Neuronal stem cell (in vitro differentiated cells): ENCODE data around the gene TMEM255B.
A peak's percentile ranks its signal among the peaks of the same experiment; 100 is the strongest.

Source experiments
- DNase-seq: peaks from one replicate; pipeline ENCODE4 v3.0.0-alpha.2; 2013; ENCODE audit warnings: low spot score
- H2AFZ ChIP-seq: one replicate; pipeline ENCODE4 v1.6.1; 2013; ENCODE audit warnings: mild to moderate bottlenecking, low read length, inconsistent platforms
- H2AK5ac ChIP-seq: 2 replicates; pipeline ENCODE4 v1.6.1; 2013; ENCODE audit warnings: low read depth, mild to moderate bottlenecking, inconsistent platforms, low read length, moderate library complexity, mixed read lengths
- H2BK120ac ChIP-seq: 2 replicates; pipeline ENCODE4 v1.6.1; 2013; ENCODE audit warnings: low read depth, mild to moderate bottlenecking, inconsistent platforms, low read length, moderate library complexity, mixed read lengths
- H2BK12ac ChIP-seq: one replicate; pipeline ENCODE4 v1.6.1; 2013; ENCODE audit warnings: low read length, inconsistent platforms
- H2BK15ac ChIP-seq: 2 replicates; pipeline ENCODE4 v1.6.1; 2013; ENCODE audit warnings: mild to moderate bottlenecking, low read length, inconsistent platforms, mixed read lengths
- H2BK5ac ChIP-seq: one replicate; pipeline ENCODE4 v1.6.1; 2013; ENCODE audit warnings: inconsistent platforms, mild to moderate bottlenecking, low read length, moderate library complexity
- H3K14ac ChIP-seq: one replicate; pipeline ENCODE4 v1.6.1; 2013; ENCODE audit warnings: low read length, inconsistent platforms
- H3K18ac ChIP-seq: 2 replicates; pipeline ENCODE4 v1.6.1; 2013; ENCODE audit warnings: low read length, inconsistent platforms
- H3K23ac ChIP-seq: 2 replicates; pipeline ENCODE4 v1.6.1; 2013; ENCODE audit warnings: low read depth, mild to moderate bottlenecking, mixed read lengths, low read length, inconsistent platforms; ENCODE audit not compliant: poor library complexity
- H3K27ac ChIP-seq: replicated peaks from 3 replicates; pipeline ENCODE4 v1.5.1; 2013; ENCODE audit warnings: low read length, inconsistent platforms
- H3K27me3 ChIP-seq, 3 experiments: 2 replicates each; pipeline ENCODE4 v1.6.1; 2013; ENCODE audit warnings: low read length in 3 of 3, mild to moderate bottlenecking in 2 of 3, inconsistent platforms in 1 of 3, low read depth in 1 of 3, mixed read lengths in 1 of 3, moderate library complexity in 1 of 3; ENCODE audit not compliant: control insufficient read depth in 3 of 3, insufficient read depth in 3 of 3
- H3K36me3 ChIP-seq, 2 donors: replicated peaks in 1 of 2; 2 replicates each; pipeline ENCODE4 v1.6.1; 2013; ENCODE audit warnings: low read length in 2 of 2; ENCODE audit not compliant: control insufficient read depth in 2 of 2, insufficient read depth in 2 of 2
- H3K4ac ChIP-seq: 2 replicates; pipeline ENCODE4 v1.6.1; 2013; ENCODE audit warnings: inconsistent platforms, mild to moderate bottlenecking, low read length, moderate library complexity
- H3K4me1 ChIP-seq, 2 donors: 1 replicate in 1 of 2; 2 replicates in 1 of 2; pipeline ENCODE4 v1.6.1; 2013; ENCODE audit warnings: low read length in 2 of 2, low read depth in 1 of 2; ENCODE audit not compliant: control insufficient read depth in 2 of 2, insufficient read depth in 1 of 2
- H3K4me2 ChIP-seq: one replicate; pipeline ENCODE4 v1.6.1; 2013; ENCODE audit warnings: mild to moderate bottlenecking, low read length, inconsistent platforms; ENCODE audit not compliant: insufficient read depth, poor library complexity, severe bottlenecking
- H3K4me3 ChIP-seq, 2 donors: 2 replicates each; pipeline ENCODE4 v1.5.1; 2013; ENCODE audit warnings: low read length in 2 of 2, mild to moderate bottlenecking in 2 of 2, inconsistent platforms in 1 of 2, moderate library complexity in 1 of 2
- H3K79me1 ChIP-seq: one replicate; pipeline ENCODE4 v1.6.1; 2013; ENCODE audit warnings: low read depth, mild to moderate bottlenecking, inconsistent platforms, low read length, moderate library complexity
- H3K9ac ChIP-seq: one replicate; pipeline ENCODE4 v1.6.1; 2013; ENCODE audit warnings: mild to moderate bottlenecking, low read depth, low read length, inconsistent platforms; ENCODE audit not compliant: poor library complexity
- H3K9me3 ChIP-seq, 2 donors: replicated peaks in 1 of 2; 2 replicates each; pipeline versions ENCODE3 to v1.6.1; 2013; ENCODE audit warnings: low read length in 2 of 2, mild to moderate bottlenecking in 2 of 2, inconsistent platforms in 1 of 2, low read depth in 1 of 2, mixed read lengths in 1 of 2, moderate library complexity in 1 of 2; ENCODE audit not compliant: control insufficient read depth in 2 of 2, insufficient read depth in 1 of 2
- H4K8ac ChIP-seq: one replicate; pipeline ENCODE4 v1.6.1; 2013; ENCODE audit warnings: low read depth, mild to moderate bottlenecking, inconsistent platforms, low read length, moderate library complexity
- H4K91ac ChIP-seq: one replicate; pipeline ENCODE4 v1.6.1; 2013; ENCODE audit warnings: low read length, low read depth, mild to moderate bottlenecking, inconsistent platforms; ENCODE audit not compliant: poor library complexity
- WGBS, 2 donors: extraction: QIAGEN DNeasy Blood & Tissue Kit; methylation state at CpG; one replicate each; pipeline ENCODE4 v1.1.7; 2013; ENCODE audit warnings: missing lambda C conversion rate in 2 of 2, mixed read lengths in 1 of 2; ENCODE audit not compliant: insufficient read length in 2 of 2, insufficient replicate concordance in 1 of 2; ENCODE audit errors: extremely low coverage in 2 of 2; 5-methylcytosine and 5-hydroxymethylcytosine counted together

TMEM255B gene

DNA sequence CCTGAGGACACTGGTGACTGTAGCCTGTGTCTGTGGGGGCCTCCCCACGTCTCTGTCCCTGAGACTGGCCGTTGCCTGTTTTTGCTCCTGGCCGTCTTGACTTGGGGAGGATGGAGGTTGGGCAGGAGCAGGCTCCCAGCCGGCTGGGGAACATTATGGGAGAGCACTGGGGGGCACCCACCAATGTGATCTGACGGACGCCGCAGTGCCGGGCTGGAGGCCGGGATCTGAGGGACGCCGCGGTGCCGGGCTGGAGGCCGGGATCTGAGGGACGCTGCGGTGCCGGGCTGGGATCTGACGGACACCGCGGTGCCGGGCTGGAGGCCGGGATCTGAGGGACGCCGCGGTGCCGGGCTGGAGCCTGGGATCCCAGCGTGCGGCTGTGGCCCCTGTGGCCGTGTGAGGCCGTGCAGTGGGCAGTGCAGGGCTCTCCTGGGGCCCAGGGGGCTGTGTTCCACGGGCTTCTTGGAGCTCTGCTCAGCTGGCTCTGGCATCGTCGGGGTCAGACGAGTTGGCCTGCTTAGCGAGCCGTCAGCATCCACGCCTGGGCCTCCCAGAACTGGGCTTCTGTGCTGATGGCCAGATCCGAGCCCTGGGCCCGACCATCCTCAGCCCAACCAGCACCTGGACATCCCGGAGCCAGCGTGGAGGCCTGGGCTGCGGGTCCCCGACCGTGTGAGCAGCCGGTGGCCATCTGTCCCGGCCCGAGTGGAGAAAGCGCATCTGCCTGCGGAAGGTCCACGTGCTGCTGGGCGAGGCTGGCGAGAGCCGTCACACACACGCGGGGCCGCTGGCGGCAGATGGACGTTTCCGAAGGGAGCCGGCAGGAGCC lies 59.0 kb downstream of the TMEM255B start:
- Histone ChIP-seq H3K4ac (no peak overlapping the region), H3K14ac (peak overlapping the region; percentile 25), H2BK15ac (no peak overlapping the region), H4K91ac (no peak overlapping the region), H2BK120ac (no peak overlapping the region), H2BK5ac (no peak overlapping the region), H3K9me3 (peaks cover 0 to 2% of the 10 kb centered on the region in 2 donors), H3K36me3 (no peaks in the 10 kb centered on the region), H2AFZ (no peak overlapping the region), H3K9ac (no peak overlapping the region), H2AK5ac (peak overlapping the region; percentile 88), H3K4me1 (peaks cover 2 to 21% of the 10 kb centered on the region in 2 donors), H2BK12ac (no peak overlapping the region), H4K8ac (no peak overlapping the region), H3K18ac (peak overlapping the region; percentile 80), H3K4me3 (no peak overlapping the region), H3K4me2 (no peak overlapping the region), H3K27ac (no peak overlapping the region), H3K23ac (no peak overlapping the region), H3K79me1 (peaks cover 6% of the 10 kb centered on the region), H3K27me3 (no peaks in the 10 kb centered on the region)
- DNase-seq = no peak
- no CpG with 5 or more reads among the region's 60 CpGs for WGBS, 2 donors

DNA sequence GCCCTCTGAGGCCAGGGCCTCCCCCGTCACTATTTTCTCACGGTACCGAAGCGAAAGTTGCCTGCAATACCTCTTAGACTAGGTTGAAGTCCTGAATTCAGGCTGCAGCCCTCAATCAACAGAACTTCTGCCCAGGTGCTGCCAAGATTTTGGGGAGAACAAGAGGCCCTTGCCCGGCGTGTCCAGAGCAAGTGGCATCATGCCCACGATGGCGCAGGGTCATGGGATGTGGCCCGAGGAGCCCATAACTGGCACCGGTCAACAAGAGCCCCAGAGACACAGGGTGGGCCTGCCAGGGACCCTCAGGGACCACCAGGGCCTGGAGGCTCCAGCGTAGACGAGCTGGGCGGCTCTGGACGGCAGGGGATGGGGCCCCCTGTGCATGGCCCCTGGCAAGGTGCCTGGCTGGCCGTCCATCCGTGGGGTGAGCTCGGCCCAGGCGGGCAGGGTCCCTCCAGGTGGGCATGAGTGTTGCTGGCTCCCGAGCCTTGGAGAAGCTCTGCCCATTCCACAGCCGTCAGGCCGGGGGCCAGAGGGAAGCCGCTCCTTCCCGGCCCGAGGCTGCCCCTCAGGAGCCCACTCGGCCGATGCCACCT lies 59.8 kb downstream of the TMEM255B start:
- Histone ChIP-seq H4K91ac (no peak overlapping the region), H3K9me3 (peaks cover 0 to 2% of the 10 kb centered on the region in 2 donors), H3K23ac (no peak overlapping the region), H2BK120ac (no peak overlapping the region), H3K9ac (no peak overlapping the region), H2BK15ac (peak overlapping the region; percentile 55), H3K27me3 (no peaks in the 10 kb centered on the region), H2AK5ac (peak overlapping the region; percentile 88), H3K4me1 (peaks cover 2 to 21% of the 10 kb centered on the region in 2 donors), H3K36me3 (peaks cover 0 to 4% of the 10 kb centered on the region in 2 donors), H3K14ac (peak overlapping the region; percentile 25), H3K18ac (peak overlapping the region; percentile 57), H3K79me1 (peaks cover 6% of the 10 kb centered on the region), H2BK12ac (no peak overlapping the region), H2AFZ (no peak overlapping the region), H3K27ac (no peak overlapping the region), H3K4me3 (no peak overlapping the region), H3K4me2 (no peak overlapping the region), H3K4ac (no peak overlapping the region), H4K8ac (no peak overlapping the region), H2BK5ac (no peak overlapping the region)
- no peak for DNase-seq
- WGBS, 2 donors = no CpG with 5 or more reads among the region's 26 CpGs

DNA sequence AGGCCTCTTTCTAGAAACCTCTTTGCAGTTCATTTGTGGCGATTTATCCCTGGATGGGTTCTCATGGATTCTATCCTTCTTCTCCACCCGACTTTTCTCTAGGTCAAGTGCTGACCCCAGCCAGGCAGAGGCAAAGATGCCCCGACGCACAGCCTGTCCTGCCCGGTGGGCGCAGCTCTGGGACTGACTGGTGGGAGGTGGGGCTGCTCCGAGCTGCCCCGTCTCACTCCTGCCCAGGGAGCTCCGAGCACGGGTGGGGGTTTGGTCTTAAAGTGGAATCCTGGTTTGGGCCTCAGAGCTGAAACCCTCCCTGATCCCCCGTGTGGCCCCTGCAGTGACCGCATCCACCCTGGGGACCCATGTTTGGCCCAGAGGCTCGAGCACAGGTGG lies 60.3 kb downstream of the TMEM255B start:
- Histone ChIP-seq H2BK15ac (no peak overlapping the region), H3K4me1 (peaks cover 2 to 21% of the 10 kb centered on the region in 2 donors), H3K18ac (peak overlapping the region; percentile 64), H4K91ac (no peak overlapping the region), H2BK120ac (no peak overlapping the region), H3K4ac (no peak overlapping the region), H3K4me2 (no peak overlapping the region), H3K36me3 (peaks cover 0 to 4% of the 10 kb centered on the region in 2 donors), H3K9me3 (peaks cover 0 to 2% of the 10 kb centered on the region in 2 donors), H2BK12ac (no peak overlapping the region), H3K27ac (no peak overlapping the region), H3K4me3 (no peak overlapping the region), H3K9ac (no peak overlapping the region), H2AFZ (no peak overlapping the region), H4K8ac (no peak overlapping the region), H2BK5ac (peak overlapping the region; percentile 53), H2AK5ac (peak overlapping the region; percentile 61), H3K79me1 (peaks cover 6% of the 10 kb centered on the region), H3K27me3 (no peaks in the 10 kb centered on the region), H3K14ac (no peak overlapping the region), H3K23ac (peak overlapping the region; percentile 68)
- no CpG with 5 or more reads among the region's 13 CpGs for WGBS, 2 donors
- DNase-seq = no peak
